Thoracic aorta (tissue), 2 donors: ENCODE data around the gene JAKMIP1. TPM values are rescaled to one million over a fixed set of nuclear protein-coding genes. Genes with fewer than 3 reads are reported as not detected.

Experiments
- ATAC-seq: fragments of 150-250 bp; one replicate; pipeline ENCODE4 v1.8.0; 2017; ENCODE audit warnings: low read depth; ENCODE audit not compliant: insufficient number of reproducible peaks, low FRiP score
- DNase-seq: peaks from one replicate; pipeline ENCODE4 v3.0.0-alpha.2; 2020; ENCODE audit warnings: low spot score
- H3K27ac ChIP-seq, 2 donors: fragments of 200-600 bp; sonication (generic); 1 replicate in 1 of 2; 2 replicates in 1 of 2; pipeline ENCODE4 v1.5.1; 2016; ENCODE audit warnings: mild to moderate bottlenecking in 2 of 2, moderate library complexity in 2 of 2
- H3K27me3 ChIP-seq: fragments of 200-600 bp; sonication (generic); replicated peaks from 2 replicates; pipeline ENCODE4 v1.6.0; 2016; ENCODE audit warnings: mild to moderate bottlenecking; ENCODE audit not compliant: insufficient read depth
- H3K36me3 ChIP-seq: fragments of 200-600 bp; sonication (generic); one replicate; pipeline ENCODE4 v1.5.1; 2016
- H3K4me1 ChIP-seq, 2 donors: fragments of 200-600 bp; sonication (generic); 1 replicate in 1 of 2; 2 replicates in 1 of 2; pipeline versions ENCODE4 v1.5.1 to v1.6.0; 2016; ENCODE audit warnings: low read depth in 2 of 2, mild to moderate bottlenecking in 1 of 2; ENCODE audit not compliant: control insufficient read depth in 1 of 2
- H3K4me3 ChIP-seq: fragments of 200-600 bp; sonication (generic); 2 replicates; pipeline ENCODE4 v1.5.1; 2016; ENCODE audit warnings: mild to moderate bottlenecking
- H3K9me3 ChIP-seq: fragments of 200-600 bp; sonication (generic); 2 replicates; pipeline ENCODE4 v1.5.1; 2016
- total RNA-seq, 2 donors: library from RNA; depleted of rRNA; stranded (reverse); fragments of >200 nt; gene quantifications; one replicate each; pipeline versions ENCODE4 v1.1.0 to v1.2.3, GENCODE V29; 2016
- TF ChIP-seq, protein P1 (sequence below): fragments of 200-600 bp; sonication (generic); IDR thresholded peaks from one replicate; pipeline ENCODE4 v1.5.1; 2019; ENCODE audit warnings: antibody characterized with exemption

Gene JAKMIP1
- total RNA-seq, 2 donors from 2014 or later, result 0.28 to 0.81 TPM

DNA sequence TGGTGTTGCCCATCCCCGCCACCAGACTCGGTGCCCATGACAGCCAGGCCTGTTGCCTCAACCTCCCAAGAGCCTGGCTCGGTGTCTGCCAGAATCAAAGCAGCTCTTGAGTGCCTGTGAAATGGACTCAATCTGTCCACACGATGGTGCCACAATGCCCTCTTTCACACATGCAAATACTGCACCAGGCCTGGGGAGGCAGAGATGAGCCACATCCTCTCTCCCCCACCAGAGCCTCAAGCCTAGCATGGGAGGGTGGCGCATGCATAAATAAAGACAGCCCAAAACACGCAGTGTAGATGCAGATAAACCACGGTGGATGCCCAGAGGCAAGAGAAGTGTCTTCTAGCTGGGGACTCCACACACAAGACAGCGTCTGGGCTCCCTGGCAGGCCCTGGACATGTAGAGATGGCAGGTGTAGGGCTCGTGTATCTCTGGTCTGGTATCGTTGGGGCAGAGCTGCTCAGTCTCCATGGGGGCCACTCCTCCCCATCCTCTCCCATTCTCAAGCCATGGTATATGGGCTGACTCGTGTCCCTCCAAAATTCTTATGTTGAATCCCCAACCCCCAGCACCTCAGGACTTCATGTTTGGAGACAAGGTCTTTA lies 65.6 kb downstream of the JAKMIP1 start:
- Histone ChIP-seq H3K27ac (no peak overlapping the region), H3K9me3 (no peaks in the 10 kb centered on the region), H3K4me1 (no peaks in the 10 kb centered on the region), H3K4me3 (no peak overlapping the region), H3K27me3 (no peaks in the 10 kb centered on the region), H3K36me3 (no peaks in the 10 kb centered on the region)
- no peak for ATAC-seq
- TF ChIP-seq, protein P1, sequence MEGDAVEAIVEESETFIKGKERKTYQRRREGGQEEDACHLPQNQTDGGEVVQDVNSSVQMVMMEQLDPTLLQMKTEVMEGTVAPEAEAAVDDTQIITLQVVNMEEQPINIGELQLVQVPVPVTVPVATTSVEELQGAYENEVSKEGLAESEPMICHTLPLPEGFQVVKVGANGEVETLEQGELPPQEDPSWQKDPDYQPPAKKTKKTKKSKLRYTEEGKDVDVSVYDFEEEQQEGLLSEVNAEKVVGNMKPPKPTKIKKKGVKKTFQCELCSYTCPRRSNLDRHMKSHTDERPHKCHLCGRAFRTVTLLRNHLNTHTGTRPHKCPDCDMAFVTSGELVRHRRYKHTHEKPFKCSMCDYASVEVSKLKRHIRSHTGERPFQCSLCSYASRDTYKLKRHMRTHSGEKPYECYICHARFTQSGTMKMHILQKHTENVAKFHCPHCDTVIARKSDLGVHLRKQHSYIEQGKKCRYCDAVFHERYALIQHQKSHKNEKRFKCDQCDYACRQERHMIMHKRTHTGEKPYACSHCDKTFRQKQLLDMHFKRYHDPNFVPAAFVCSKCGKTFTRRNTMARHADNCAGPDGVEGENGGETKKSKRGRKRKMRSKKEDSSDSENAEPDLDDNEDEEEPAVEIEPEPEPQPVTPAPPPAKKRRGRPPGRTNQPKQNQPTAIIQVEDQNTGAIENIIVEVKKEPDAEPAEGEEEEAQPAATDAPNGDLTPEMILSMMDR, result no peak
- DNase-seq, result no peak

DNA sequence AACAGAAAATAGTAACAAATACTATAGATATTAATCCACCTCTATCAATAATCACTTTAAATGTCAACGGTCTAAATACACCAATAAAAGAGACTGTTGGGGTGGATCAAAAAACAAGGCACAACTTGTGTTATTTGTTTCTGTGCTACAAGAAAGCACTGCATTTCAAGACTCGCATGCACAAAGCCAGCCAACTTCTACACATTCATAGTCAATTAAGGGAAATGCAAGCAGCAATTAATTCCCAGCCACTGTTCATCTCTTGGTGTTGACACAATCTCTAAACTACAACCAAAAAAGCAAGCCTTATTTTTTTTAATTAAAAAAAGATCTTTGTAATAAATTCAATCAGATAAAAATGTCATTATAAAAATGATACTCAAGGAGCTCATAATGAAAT lies 67.6 kb downstream of the JAKMIP1 start:
- no peak for DNase-seq
- H3K27me3 ChIP-seq, result no peaks in the 10 kb centered on the region
- no peaks in the 10 kb centered on the region for H3K4me1 ChIP-seq
- no peaks in the 10 kb centered on the region for H3K36me3 ChIP-seq
- H3K4me3 ChIP-seq, result no peak overlapping the region
- ATAC-seq, result no peak
- H3K9me3 ChIP-seq, result no peaks in the 10 kb centered on the region
- H3K27ac ChIP-seq, result no peak overlapping the region
- TF ChIP-seq, protein P1, result no peak

DNA sequence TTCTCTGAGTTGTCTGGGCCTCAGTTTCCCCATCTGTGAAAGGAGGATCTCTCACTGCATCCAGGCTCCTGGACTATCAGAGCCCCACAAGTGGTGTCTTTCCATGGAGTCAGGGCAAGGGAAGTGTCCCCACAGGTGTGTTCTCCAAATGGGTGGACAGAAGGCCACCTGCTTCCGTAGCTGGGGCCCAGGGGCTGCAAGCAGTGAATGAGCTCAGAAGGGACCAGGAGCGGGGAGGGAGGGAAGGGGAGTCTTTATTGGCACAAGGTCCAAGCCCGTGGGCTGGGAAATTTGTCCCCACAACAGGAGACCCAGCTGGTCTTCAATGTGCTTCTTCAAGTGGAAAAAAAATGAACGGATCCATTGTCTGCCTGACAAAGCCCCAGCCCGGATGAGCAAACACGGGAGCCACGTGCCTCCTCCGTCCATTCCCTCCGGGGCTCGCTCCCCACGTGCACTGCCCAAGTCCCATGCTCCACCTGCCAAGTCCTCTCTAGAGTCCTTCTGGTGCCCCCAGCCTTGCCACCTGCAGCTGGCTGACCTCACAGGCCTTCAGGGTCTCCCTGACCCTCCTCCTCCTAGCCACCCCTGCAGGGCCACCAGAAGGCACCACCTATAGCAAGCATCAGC lies 72.0 kb downstream of the JAKMIP1 start:
- H3K27ac ChIP-seq, result no peak overlapping the region
- DNase-seq (no peak), ATAC-seq (no peak)
- H3K36me3 ChIP-seq, result no peaks in the 10 kb centered on the region
- no peak overlapping the region for H3K4me3 ChIP-seq
- no peaks in the 10 kb centered on the region for H3K9me3 ChIP-seq
- H3K27me3 ChIP-seq, result no peaks in the 10 kb centered on the region
- no peaks in the 10 kb centered on the region for H3K4me1 ChIP-seq
- TF ChIP-seq, protein P1, result no peak

DNA sequence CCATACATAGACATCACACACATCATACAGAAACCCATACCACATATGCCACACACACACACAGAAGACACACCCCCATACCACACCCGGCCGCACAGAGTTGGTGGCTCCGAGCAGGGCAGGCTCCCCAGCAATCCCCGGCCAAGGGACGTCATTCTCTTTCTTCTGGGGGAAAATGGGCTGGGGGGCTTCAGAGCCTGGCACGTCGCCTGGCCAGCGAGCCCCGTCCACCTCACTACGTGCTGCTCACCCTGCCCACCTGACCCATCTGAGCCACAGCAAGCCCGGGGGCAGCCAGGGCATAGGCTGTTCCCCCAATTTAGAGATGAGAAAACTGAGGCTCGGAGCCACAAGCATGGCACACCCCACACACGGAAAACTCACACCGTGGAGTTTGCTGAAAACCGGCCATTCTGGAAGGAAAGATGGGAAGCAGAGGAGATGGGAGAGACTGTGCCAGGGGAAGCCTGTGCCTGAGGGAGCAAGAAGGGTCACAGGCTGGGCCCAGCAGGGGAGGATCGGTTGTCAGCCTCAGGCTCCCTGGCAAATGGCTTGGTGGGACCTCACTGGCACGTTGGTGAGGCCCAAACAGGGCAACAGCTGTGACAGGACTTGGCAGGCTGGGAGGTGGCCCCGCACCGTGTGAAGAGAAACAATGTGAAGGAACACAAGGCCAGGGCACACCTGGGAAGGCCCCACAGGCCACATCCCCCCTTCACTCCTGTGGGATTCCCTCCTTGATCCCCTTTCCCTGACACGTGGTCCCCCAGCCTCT lies 73.2 kb downstream of the JAKMIP1 start:
- no peak for DNase-seq

More for the DNA sequence above, 73.2 kb downstream of the JAKMIP1 start:
- ATAC-seq, result no peak
- no peaks in the 10 kb centered on the region for H3K4me1 ChIP-seq
- no peaks in the 10 kb centered on the region for H3K27me3 ChIP-seq
- no peaks in the 10 kb centered on the region for H3K36me3 ChIP-seq
- TF ChIP-seq, protein P1, result no peak
- H3K9me3 ChIP-seq, result no peaks in the 10 kb centered on the region
- H3K27ac ChIP-seq, result no peak overlapping the region
- no peak overlapping the region for H3K4me3 ChIP-seq
